HG02642 (cell line): Measurements from ENCODE around the gene NUDT4.
A peak's percentile ranks its signal among the peaks of the same experiment; 100 is the strongest.
"Not testable (repeated sequence)": the region's sequence is repeated elsewhere in the genome, so short reads cannot be mapped to it uniquely, and the experiment has no call there.

Experiments used
- ATAC-seq: cut with Tn5 transposase; IDR thresholded peaks from one replicate; pipeline ENCODE4 v1.9.1; 2021; ENCODE audit warnings: mild to moderate bottlenecking; ENCODE audit not compliant: unreplicated experiment, poor library complexity

The NUDT4 gene

DNA sequence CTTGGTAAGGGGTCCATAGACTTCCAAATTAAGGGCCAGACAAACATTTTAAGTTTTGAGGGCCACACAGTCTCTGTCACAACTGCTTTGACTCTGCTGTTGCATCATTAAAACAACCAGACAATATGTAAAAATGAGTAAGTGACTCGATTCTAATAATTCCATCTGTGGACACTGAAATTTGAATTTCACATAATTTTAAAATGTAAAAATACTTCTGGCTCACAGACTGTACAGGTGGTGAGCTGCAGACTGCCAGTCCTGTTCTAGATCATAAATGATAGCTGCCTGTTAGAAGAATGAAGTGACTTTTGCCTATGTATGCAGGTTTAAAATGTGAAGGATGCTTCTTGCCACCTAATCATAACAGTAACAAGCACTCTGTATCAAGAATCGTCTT is 15.7 kb downstream of the NUDT4 start:
- ATAC-seq = no peak

- ATAC-seq = no peak
Observed at GRCh38 chr12:93397412-93397811, 19.7 kb downstream of the NUDT4 start.

- ATAC-seq = peak; percentile 89
Observed at GRCh38 chr12:93399183-93399863, 21.6 kb downstream of the NUDT4 start.

- no peak for ATAC-seq
Observed at GRCh38 chr12:93402333-93403311, 24.9 kb downstream of the NUDT4 start.

DNA sequence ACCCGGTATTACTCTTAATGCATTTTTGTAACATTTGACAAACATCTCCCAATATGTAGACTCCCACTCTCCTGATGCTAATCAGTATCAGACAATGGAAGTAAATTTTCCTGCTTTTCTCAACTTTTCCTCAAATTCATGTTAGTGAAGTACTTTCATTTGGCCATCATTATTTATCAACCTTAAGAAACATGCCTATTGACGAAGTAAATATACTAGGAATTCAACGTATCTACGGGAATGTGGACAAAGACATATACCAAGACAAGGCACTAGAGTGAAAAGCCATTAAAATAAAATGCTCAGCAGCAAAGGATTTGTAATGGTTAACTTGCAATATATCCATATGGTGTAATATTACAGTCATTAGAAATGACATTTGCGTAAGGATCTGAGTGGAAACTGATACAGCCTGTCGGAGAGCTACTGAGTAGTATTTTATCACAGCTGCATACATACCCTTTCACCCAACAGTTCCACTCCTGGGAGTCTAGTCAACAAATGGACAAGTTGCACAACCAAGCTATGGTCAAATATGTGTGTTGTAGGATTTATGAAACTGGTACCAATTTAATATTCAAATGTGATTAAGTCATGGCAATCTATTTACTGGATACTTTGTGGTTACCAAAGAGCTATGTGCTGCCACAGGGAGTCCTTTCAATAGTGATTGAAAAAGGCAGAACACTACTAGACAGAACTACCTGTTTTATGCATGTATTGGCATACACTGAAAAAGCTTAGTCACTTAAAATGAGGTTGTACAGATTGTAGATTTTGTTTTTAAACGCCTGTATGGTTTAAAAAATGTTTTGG is 26.5 kb downstream of the NUDT4 start:
- ATAC-seq = no peak

GRCh38 chr12:93404961-93405849 is 27.5 kb downstream of the NUDT4 start:
- ATAC-seq = no peak

GRCh38 chr12:93407054-93407962 is 29.6 kb downstream of the NUDT4 start:
- no peak for ATAC-seq

- ATAC-seq = no peak
Observed at GRCh38 chr12:93407963-93408283, 30.2 kb downstream of the NUDT4 start.

DNA sequence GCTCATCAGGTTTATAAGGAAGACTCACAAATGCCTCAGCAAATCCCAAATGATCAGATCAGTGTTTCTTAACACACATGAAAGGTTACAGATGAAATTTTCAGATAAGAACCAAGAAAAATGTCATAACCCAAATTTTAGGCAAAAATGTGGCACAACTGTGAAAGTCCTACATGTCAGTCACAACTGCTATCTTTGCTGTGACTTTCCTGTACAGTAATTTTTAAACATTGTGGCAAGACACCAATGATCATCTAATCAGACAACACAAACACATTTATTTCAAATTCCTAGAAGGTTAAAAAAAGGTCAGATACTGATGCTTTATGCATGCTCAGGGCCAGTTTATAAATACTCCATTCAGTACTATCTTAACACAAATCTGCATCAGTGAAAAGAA is 31.1 kb downstream of the NUDT4 start:
- no peak for ATAC-seq

DNA sequence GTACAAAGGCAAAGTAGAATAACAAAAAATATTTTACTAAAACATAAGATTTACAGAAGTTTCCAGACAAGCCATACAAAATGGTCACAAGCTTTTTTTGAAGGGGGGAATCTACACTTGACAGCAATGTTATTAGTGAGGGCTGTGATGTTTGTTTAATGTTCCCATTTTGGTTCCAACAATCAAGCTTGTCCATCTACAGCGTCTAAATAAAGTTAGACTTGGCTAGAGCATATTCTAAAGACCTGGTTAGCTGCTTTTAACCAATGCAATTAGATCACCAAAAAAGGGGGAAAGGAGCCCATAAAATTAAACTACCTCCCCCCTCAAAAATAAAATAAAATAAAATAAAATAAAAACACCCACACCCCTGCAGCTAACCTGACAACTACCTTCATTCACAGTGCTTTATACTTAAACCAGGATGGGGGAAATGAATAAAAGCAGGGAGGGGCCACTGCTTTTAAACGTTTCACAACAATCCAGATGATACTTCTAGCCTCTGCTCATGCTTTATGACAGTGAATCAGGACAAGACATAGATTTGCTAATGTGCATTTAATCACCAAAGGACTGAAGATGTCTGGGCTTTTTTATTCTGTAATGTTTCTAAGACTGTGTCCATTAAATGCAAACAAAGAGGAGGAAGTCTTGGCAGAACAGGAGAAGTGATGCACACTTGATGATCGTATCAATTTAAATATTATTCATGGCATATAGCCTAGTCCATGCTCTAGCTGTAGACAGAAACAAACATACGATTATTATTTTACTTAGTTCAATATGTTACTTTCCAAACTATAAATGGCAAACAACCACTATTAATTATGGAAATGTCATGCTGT is 31.8 kb downstream of the NUDT4 start:
- ATAC-seq = not testable (repeated sequence)

DNA sequence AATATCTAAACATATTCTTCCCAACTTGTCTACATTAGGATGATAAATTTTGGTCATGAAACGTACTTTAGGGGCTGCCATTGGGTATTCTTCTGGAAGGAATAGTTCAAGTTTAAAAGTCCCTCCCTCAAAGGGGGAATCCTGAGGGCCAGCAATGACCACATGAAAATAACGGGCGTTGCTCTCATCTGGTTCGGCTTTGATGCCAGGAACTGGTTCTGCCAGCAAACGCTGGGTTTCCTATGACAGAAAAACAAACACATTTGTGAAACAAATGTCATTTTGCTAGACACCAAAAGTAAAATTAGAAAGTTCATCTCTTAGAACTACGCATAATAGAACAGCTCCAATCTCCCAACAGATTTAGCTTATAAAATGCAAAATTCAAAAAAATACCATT is 33.3 kb downstream of the NUDT4 start:
- ATAC-seq = not testable (repeated sequence)

GRCh38 chr12:93412396-93412795 is 34.7 kb downstream of the NUDT4 start:
- ATAC-seq = not testable (repeated sequence)

GRCh38 chr12:93413064-93413463 is 35.3 kb downstream of the NUDT4 start:
- no peak for ATAC-seq

DNA sequence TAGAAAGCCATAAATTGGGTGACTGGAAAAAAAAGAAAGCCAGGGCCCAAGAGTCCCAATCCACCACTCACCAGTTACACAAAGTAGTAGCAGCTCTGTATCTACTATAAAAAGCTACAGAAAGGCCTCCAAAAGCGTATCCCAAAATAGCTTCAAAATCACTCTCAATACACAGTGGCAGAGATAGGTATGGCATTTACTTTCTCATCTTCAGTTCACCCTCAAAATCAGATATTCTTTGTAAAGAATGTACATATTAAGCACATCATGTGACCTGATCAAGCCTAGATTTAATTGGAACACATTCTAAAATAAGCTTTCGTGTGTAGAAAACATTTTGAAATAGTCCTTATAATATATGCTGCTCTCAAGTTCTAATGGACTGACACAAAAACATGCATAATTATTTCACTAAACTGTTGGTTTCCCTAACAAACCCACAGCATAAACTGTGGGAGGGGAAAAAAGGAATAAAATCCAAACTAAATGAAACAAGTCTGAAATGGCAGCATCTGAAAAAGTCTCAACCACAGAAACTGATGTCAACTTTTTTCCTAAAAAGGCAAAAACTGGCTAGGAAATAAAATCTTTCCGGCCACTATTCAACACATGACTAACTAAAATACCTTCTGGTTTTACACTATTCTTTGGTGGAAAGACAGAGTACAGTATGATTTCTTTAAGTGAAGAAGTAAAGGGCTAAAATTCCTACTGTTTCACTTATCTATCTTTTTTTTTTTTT is 38.2 kb downstream of the NUDT4 start:
- ATAC-seq = no peak

DNA sequence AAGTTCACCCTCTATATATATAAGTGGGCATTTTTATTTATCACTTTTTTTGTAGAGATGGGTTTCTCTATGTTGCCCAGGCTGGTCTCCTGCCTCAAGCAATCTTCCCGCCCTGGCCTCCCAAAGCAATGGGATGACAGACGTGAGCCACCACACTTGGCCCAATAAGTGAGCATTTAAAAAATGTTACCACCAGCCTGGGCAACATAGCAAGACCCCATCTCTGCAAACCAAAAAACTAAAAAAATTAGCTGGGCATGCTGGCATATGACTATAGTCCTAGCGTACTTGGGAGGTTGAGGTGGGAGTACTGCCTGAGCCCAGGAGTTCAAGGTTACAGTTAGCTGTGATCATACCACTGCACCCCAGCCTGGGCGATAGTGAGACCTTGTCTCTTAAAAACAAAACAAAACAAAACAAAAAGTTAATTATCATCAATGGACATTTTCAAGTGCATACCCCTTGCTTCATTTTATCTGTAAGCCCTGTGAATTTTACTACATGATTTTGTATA is 40.3 kb downstream of the NUDT4 start:
- no peak for ATAC-seq

DNA sequence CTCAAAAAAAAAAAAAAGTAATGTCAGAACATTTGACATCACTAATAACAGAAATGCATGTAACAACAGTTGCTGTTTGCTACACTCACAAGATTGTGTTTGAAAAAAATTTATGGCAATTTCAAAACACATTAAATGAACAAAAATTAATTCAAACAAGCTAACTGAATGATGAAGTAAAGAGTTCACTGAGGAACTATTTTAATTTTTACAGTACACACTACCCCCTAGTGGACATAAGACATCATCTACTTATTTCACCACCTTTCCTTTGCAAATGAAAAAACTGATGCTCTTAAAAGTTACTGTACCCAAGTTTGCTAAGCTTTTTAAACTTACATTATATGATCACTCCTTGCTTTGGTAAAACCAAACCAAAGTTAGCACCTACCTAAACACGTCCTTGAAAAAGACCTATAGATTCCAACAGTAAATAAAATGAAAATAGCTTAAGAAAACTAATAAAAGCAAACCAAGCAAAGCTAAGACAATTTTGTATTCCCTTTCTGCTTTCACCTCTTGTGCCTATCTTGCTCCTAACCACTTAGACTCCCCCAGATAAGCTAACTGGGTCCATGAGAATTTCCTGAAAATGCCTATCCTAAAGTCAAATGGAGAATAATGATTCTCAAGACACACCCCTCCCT is 41.8 kb downstream of the NUDT4 start:
- ATAC-seq = no peak

DNA sequence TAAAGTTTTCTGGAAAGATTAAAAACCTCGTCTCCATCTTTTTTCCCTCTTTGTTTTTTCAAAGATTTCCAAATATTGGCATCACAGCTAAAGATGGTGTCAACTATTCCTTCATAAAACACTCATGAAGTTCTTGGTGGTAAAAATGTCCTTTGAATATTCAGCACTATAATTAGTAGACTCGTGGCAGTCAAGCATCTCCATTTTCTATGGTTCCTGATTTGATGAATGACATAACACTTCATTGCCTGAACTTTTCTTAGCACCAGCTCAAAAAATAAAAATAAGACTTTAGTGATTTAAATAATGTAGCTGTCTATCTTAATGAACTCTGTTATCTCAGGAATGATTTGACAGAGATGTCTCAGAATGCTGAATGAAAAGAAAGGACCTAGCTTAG is 44.3 kb downstream of the NUDT4 start:
- ATAC-seq = no peak
